GM21526 (cell line): ENCODE measurements around the gene ANKRD33.

ENCODE experiments used
- ATAC-seq: cut with Tn5 transposase; IDR thresholded peaks from one replicate; pipeline ENCODE4 v1.9.1; 2021; ENCODE audit warnings: moderate library complexity; ENCODE audit not compliant: unreplicated experiment, low FRiP score

ANKRD33 gene

DNA sequence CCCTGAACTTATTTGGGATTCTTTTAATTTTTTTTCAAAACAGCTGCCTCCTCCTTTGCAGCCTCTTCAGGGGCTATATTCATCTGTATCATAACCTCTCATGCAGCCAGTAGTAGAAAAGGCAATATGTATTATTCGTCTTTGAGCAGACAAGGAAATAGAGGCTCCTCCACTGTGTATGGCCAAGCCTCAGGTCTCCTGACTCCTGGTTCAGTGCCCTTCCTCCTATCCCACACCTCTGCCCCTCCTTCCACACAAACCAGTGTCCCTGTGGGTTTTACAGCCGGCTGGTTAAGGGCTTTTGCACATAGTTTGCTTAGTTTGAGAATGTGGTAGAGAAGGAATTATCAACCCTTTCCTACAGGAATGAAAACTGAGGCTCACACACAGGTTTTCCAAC lies 10.6 kb downstream of the ANKRD33 start:
- no peak for ATAC-seq

DNA sequence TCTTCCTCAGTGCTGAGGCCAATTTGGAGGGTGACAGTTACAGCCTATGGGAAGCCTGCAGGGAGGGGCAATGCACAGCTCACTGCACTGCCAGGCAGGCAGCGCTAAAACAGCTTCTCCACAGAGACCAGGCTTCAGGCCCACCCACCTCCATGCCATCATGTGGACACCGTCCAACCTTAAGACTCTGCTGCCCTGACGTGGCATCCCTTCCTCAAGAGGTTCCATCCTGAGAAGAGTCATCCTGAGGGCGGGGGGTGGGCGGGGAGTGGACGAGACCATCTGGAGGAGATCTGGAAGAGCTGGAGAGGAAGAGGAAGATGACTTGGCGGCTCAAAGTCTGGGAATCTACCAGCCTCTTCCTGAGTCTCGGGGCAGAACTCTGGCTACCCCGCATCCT lies 11.0 kb downstream of the ANKRD33 start:
- no peak for ATAC-seq

DNA sequence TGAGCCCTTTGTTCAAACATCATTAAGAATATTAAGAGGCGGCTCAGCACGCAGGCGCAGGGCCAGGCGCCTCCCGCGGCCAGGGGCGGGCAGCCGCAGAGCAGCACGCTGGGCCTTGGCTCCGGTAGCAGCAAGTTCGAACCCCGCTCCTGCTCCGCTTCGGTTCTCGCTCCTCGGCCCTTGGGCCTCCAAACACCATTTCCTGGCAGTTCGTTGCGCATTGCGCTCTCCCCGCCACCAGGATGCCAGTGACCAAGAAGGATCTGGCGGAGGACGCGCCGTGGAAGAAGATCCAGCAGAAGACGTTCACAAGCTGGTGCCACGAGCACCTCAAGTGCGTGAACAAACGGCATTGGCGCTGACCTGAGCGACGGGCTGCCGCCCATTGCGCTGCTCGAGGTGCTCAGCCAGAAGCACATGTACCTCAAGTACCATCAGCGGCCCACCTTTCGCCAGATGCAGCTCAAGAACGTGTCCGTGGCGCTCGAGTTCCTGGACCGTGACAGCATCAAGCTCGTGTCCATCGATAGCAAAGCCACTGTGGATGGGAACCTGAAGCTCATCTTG lies 12.5 kb downstream of the ANKRD33 start:
- ATAC-seq: no peak

DNA sequence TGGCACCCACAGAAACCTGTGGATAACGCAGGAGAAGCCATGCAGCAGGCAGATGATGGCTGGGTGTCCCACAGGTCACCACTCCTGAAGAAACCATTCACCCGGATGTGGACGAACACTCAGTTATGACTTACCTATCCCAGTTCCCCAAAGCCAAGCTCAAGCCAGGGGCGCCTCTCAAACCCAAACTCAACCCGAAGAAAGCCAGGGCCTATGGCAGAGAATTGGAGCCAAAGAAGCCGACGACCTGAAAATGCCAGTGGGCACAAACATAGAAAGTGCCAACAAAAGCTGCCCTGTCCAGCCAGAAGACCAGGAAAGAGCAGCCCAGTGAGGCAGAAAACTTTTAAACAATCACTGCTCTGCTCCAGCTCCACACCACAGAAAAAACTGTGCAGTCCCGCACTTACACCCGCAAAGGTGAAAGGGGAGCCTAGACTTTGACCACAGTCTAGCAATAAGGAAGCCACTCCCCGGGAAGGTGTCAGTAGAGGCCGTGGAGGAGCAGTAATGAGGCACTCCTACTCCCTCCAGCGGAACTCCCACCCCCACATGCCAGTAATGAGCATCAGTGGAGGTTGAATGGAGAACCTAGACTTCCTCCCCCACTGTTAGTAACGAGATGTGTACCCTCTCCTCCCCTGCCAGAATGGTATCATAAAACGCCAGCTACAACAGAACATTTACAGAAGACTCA lies 13.4 kb downstream of the ANKRD33 start:
- ATAC-seq: no peak

DNA sequence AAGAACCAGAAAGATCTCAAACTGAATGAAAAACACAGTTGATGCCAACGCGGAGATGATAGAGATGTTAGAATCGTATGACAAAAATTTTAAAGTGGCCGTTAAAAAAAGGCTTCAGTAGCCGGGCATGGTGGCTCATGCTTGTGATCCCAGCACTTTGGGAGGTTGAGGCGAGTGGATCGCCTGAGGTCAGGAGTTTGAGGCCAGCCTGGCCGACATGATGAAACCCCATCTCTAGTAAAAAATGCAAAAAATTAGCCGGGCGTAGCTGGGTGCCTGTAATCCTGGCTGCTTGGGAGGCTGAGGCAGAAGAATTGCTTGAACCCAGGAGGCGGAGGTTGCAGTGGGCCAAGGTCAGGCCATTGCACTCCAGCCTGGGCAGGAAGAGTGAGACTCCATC lies 14.0 kb downstream of the ANKRD33 start:
- ATAC-seq: no peak

DNA sequence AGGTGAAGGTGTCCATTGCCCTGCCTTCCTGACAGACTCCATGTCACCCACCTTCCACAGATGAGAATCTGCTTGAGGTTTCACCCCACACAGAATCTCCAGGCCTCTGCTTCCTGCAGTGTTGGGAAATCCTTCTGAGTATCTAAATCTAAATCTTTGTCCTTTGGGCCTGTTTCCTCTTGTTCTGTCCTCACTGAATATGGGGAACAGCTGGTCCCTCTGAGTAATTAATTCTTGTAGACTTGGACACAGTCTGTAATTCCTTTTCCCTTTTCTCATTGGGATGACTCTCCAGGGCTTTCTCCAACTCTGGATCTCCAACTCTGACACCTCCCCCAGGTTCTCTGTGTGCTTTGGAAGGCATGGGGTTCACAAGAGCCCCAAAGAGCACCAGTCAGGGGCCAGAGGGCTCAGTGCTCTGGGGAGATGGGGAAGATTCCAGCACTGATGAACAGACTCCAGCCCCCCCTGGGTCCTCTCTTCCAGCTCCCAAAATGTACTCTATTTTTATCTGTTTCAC lies 17.1 kb downstream of the ANKRD33 start:
- ATAC-seq: no peak

DNA sequence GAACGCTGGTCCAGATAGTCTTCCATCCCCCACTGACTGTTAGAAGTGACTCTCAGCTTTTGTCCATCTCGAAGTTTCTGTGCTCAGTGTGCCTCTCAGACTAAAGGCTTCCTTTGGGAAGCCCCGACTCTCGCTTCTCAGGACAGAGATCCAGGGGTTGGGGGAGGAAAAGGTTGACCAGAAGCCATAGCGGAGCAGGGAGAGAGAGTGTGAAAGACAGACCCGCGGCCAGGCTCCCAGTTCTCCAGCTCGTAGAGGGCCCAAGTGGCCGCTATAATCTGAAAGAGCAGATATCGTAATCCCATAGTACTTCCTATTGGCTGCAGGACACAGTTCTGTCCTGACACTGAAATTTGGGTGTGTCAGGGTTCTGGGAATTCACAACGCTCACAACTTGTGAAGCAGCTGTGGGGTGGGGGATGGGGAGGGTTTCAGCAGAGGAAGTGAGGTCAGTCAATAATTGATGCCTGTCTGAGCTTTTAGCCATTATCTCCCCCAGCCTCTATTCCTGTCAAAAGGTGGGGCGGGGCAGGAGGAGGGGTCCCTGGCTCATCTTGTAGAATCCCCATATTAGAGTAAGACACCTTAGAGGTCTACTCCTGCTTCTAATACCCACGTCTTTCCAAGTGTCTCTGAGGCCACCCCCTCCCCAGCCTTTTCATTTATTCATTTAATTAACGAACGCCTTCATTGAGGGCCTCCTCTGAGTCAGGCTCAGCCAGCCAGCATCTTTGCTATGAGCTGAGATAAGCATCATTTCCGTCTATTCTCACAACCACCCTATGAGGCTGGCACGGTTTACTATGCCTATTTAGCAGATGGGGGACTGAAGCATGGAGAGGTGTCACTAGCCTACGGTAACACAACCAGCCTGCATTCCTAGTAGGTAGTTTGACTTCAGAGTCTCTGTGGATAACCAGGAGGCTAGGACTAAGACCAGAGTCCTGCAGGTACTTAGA lies 17.8 kb downstream of the ANKRD33 start:
- ATAC-seq: no peak

DNA sequence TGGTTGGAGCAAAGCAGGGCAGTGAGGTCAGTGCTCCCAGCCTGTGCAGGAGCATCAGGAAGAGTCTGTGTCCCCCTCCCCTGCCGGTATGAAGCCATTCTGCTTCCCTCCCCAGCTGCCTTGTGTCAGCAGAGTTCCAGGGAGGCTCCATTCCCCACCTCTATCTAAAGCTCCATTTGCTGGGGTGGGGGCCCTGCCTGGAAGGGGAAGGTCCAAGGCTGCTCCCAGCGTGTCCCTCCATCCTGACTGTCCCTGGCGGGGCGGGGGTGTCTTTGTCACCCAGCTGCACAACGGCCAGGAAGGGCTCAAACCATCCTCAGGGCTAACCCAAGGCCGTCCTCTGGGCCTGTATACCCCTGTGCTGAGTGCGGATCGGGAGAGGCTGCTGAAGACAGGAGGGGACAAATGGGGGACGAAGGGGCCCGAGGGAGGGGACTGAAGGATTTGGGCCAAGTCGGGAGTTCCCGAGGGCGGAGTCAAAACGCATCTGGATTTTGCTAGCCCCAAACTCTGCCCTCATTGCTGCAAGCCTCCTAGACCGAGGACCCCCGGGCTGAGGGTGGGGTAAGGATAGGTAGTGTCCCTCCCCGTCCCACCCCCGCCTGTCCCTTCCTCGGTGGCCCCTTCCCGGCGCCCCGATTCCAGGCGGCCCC lies 18.7 kb downstream of the ANKRD33 start:
- ATAC-seq: no peak

DNA sequence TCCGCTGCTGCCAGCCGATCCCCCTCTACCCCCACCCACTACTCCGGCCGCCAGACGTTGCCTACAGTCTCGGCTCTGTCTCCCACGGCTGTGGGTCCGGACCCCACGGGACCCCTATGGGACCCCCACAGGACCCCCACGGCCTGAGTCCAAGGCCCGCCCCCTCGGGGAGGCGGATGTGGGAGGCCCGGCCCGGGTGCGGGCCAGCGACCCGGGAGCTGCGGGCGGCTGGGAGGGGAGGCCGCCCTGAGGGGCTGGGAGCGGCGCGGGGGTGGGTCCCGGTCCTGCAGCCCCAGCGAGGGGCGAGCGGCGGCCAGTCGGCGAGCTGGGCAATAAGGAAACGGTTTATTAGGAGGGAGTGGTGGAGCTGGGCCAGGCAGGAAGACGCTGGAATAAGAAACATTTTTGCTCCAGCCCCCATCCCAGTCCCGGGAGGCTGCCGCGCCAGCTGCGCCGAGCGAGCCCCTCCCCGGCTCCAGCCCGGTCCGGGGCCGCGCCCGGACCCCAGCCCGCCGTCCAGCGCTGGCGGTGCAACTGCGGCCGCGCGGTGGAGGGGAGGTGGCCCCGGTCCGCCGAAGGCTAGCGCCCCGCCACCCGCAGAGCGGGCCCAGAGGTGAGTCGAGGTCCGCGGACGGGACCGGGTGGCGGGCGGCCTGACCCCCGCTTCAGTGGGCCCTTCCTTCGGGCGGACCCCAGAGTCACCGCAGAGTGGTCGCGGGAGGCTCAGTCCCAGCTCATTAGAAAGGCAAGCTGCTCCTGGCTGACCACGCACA lies 19.4 kb downstream of the ANKRD33 start, which contains the start of gene ACVRL1:
Gene ACVRL1 (plus strand): TSS at position 422 of the 773 bp plus-strand sequence. CDS start 4,971 bp downstream, outside the sequence.
- ATAC-seq: no peak

DNA sequence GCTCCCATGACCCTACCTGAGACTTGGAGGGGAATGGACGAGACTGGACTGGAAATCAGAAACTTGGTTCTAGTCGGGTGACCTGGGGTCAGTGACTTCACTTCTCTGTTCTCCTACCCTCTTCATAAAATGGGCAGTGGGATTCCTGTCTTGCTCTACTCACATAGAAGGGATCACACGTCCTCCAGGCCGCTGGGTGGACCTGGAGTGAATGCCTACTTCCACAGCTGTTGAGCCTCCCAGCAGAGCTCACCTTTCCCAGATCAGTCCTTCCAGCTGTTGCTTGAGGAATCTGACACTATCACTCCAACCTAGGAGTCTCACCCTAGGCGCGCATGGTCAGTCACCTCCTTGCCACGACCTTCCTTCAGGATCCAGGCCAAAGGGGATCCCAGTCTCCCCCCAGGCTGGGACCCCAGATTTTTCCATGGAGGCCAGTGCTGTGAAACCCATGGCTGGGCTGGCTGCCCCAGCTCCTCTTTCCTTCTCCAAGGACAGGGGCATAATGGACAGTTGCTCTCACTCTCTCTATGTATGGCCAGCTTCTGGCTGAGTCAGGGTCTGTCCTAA lies 20.0 kb downstream of the ANKRD33 start:
- ATAC-seq: no peak

DNA sequence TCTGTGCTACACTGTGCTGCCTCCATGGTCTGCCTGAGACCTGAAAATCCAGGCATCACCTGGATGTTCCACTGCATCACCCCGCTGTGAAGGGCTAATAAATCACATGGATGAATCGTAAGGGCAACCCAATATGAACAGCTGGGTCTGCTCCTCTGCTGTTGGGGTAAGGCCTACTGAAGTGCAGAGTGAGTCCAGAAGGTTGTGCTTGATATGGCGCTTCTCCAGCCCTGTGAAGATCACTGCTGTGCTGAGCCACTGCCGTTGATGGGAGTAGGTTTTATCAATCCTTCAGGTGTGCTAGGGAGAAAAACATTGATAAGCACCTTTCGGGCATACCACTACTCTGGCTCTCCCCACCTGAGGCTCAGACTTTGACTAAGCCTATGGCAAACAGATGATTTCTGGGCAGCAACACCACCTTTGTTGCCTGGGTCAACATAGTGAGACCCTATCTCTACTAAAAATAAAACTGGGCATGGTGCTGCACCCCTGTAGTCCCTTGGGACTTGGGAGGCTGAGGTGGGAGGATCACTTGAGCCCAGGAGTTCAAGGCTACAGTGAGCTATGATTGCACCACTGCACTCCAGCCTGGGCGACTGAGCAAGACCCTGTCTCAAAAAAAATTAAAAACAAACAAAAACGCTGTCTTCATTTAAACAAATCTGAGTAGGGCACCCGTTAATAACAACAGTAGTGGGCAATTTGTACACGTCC lies 21.1 kb downstream of the ANKRD33 start:
- no peak for ATAC-seq

DNA sequence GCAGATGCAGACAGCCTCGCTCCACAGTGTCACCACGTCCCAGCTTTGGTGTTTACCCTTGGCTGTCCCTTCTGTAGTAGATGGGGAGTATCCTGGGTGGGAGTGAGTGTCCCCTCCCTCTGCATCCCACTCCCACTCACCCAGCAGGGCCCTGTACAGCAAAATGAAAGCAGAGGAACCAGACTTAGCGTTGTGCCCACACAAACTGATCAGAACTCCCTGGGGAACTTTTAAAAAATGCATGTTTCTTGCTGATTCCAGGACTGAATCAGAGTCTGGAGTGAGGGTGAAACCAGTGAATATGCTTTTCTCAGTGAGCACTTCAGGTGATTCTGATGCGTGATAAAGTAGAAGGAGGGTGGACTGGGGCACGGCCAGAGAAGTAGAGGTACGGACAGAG lies 22.3 kb downstream of the ANKRD33 start:
- no peak for ATAC-seq

DNA sequence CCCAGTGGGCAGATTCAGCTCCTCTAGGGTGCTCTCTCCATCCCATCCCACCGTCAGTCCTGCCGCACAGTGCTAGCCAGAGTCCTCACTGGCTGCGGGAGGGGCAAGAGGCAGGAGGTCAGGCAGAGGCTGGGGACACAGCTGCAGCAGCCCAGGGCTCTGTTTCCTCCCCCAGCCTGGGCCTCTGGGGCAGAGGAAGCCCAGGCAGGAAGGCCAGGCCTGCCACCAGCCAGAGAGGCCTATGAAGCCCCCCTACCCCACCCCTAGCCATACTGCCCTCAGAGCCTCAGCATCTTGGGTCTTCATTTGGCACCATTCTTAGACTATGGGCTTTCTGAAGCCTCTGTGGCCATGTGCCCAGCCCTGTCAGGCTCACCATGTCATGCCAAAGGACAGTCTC lies 22.8 kb downstream of the ANKRD33 start:
- no peak for ATAC-seq

DNA sequence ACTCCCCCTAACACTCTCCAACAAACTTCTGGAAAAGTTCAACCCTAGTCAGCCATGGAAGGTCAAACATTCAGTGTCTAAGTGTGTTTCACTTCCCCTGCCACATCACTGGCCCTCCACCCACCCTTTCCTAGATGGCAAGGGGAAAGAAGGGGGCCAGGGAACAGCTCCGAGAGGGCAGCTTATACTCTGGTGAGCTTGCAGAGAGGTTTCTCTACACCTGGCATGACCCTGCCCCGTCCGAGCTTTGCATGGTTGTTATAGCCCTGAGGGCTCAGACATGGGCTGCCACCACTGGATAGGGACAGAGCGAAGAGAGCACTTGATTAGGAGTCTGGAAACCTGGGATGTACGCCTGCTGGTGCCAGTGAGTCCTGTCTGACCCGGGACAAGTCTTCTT lies 23.4 kb downstream of the ANKRD33 start:
- ATAC-seq: no peak

DNA sequence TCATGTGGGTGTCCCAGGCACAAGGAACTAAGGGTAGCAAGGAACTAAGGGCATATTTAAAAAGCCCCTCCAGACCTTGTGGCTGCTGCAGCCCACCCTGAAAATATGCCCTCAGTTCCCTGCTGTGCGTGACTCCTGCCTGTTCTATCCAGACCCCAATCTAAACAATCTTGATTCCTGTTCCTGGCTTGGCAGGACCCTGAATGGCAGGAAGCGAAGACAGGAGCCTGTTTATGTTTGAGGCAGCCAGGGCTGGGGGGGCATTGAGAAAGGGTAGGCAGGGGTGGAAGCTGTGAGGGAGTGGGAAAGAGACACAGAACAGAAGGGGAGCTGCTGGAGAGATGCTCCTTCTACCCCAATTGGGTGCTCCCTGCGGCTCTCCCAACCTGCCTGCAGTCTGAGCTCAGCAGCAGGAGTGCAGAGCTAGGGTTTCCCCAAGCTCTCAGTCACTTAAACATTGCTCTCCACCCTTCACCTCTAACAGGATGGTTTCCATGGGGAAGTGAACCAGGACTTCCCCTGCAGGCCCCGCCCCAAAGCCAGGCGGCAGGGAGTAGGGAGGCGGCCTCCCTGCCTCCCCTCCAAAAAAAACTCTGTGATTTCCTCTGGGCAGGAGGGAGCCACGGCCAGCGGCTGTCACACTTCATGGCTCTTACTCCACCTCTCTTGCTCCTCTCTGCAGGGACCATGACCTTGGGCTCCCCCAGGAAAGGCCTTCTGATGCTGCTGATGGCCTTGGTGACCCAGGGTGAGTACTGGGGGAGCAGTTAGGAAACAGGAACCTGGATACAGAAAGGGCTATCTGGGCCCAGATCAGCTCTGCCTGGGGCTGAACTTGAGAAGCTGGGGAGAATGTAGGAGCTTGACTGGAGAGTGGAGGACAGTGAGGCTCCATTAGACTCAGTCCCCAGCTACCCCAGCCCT lies 24.1 kb downstream of the ANKRD33 start:
- no peak for ATAC-seq

DNA sequence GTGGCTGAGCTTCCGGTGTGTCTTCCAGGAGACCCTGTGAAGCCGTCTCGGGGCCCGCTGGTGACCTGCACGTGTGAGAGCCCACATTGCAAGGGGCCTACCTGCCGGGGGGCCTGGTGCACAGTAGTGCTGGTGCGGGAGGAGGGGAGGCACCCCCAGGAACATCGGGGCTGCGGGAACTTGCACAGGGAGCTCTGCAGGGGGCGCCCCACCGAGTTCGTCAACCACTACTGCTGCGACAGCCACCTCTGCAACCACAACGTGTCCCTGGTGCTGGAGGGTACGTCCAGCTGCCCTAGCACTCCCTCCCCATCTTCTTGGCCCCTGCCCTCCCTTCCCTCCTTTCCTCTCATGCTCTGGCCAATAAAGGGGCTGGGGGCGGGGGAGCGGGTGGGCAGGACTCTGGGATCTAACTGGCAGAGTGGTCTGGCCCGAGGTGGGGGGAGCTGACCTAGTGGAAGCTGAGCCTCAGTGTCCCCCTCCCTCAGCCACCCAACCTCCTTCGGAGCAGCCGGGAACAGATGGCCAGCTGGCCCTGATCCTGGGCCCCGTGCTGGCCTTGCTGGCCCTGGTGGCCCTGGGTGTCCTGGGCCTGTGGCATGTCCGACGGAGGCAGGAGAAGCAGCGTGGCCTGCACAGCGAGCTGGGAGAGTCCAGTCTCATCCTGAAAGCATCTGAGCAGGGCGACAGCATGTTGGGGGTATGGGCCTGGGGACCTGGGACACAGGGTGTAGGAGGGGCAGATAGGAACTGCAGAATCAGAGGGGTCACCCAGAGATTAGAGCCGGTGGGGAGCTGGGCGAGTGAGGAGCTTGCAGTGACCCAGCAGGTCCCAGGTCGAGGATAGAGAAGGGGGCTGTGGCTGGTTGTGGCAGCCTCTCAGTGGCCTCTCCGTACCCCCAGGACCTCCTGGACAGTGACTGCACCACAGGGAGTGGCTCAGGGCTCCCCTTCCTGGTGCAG lies 25.4 kb downstream of the ANKRD33 start:
- no peak for ATAC-seq
